H9 (cell line): ENCODE measurements around the gene UBE3B. TPM values are rescaled to one million over a fixed set of nuclear protein-coding genes. Genes with fewer than 3 reads are reported as not detected.

ENCODE experiments used
- DNase-seq: peaks from one replicate; pipeline ENCODE4 v3.0.0-alpha.2; 2017
- H2AFZ ChIP-seq: one replicate; pipeline ENCODE4 v1.6.1; 2013; ENCODE audit warnings: mild to moderate bottlenecking, low read length, control low read depth, moderate library complexity
- H2AK5ac ChIP-seq: 2 replicates; pipeline ENCODE4 v1.6.1; 2013; ENCODE audit warnings: low read length, control low read depth, mixed read lengths; ENCODE audit not compliant: insufficient read length
- H2BK120ac ChIP-seq: one replicate; pipeline ENCODE4 v1.6.1; 2013; ENCODE audit warnings: low read depth, mild to moderate bottlenecking, low read length, control low read depth, inconsistent platforms; ENCODE audit not compliant: poor library complexity, severe bottlenecking
- H2BK12ac ChIP-seq: 2 replicates; pipeline ENCODE4 v1.6.1; 2013; ENCODE audit warnings: low read length, control low read depth, mixed read lengths, low read depth; ENCODE audit not compliant: insufficient read length
- H2BK15ac ChIP-seq: 2 replicates; pipeline ENCODE4 v1.6.1; 2013; ENCODE audit warnings: low read depth, low read length, control low read depth
- H2BK20ac ChIP-seq: one replicate; pipeline ENCODE4 v1.6.1; 2013; ENCODE audit warnings: low read depth, mild to moderate bottlenecking, low read length, control low read depth, inconsistent platforms; ENCODE audit not compliant: poor library complexity, severe bottlenecking
- H2BK5ac ChIP-seq: 2 replicates; pipeline ENCODE4 v1.6.1; 2013; ENCODE audit warnings: low read length, control low read depth, mixed read lengths; ENCODE audit not compliant: insufficient read length
- H3K14ac ChIP-seq: 2 replicates; pipeline ENCODE4 v1.6.1; 2013; ENCODE audit warnings: low read length, control low read depth; ENCODE audit not compliant: insufficient read depth
- H3K18ac ChIP-seq: 2 replicates; pipeline ENCODE4 v1.6.1; 2013; ENCODE audit warnings: low read depth, mild to moderate bottlenecking, mixed read lengths, low read length, control low read depth; ENCODE audit not compliant: insufficient read length
- H3K23ac ChIP-seq: 2 replicates; pipeline ENCODE4 v1.6.1; 2013; ENCODE audit warnings: low read length, control low read depth, mixed read lengths, low read depth; ENCODE audit not compliant: insufficient read length
- H3K23me2 ChIP-seq: 2 replicates; pipeline ENCODE4 v1.6.1; 2013; ENCODE audit warnings: low read depth, mild to moderate bottlenecking, mixed read lengths, low read length, control low read depth; ENCODE audit not compliant: insufficient read length, poor library complexity, severe bottlenecking
- H3K27ac ChIP-seq: 2 replicates; pipeline ENCODE4 v1.5.1; 2013; ENCODE audit warnings: low read length, control low read depth, mixed read lengths, low read depth; ENCODE audit not compliant: insufficient read length
- H3K27me3 ChIP-seq: 2 replicates; pipeline ENCODE4 v1.6.1; 2013; ENCODE audit warnings: low read length, control low read depth, inconsistent platforms; ENCODE audit not compliant: insufficient read depth
- H3K4ac ChIP-seq: 2 replicates; pipeline ENCODE4 v1.6.1; 2013; ENCODE audit warnings: low read depth, mild to moderate bottlenecking, control low read depth, inconsistent platforms, low read length, moderate library complexity
- H3K4me1 ChIP-seq: 2 replicates; pipeline ENCODE4 v1.6.1; 2013; ENCODE audit warnings: low read length, control low read depth, inconsistent platforms; ENCODE audit not compliant: insufficient read depth
- H3K4me2 ChIP-seq: 2 replicates; pipeline ENCODE4 v1.6.1; 2013; ENCODE audit warnings: low read length, control low read depth, mixed read lengths; ENCODE audit not compliant: insufficient read length, insufficient read depth
- H3K56ac ChIP-seq: 2 replicates; pipeline ENCODE4 v1.6.1; 2013; ENCODE audit warnings: low read depth, mild to moderate bottlenecking, mixed read lengths, low read length, control low read depth; ENCODE audit not compliant: insufficient read length
- H3K79me1 ChIP-seq: 2 replicates; pipeline ENCODE4 v1.6.1; 2013; ENCODE audit warnings: low read depth, mild to moderate bottlenecking, moderate library complexity, low read length, control low read depth, inconsistent platforms; ENCODE audit not compliant: insufficient read depth, poor library complexity, severe bottlenecking
- H3K79me2 ChIP-seq: 2 replicates; pipeline ENCODE4 v1.6.1; 2013; ENCODE audit warnings: low read length, control low read depth, inconsistent platforms; ENCODE audit not compliant: insufficient read depth
- H3K9ac ChIP-seq: 2 replicates; pipeline ENCODE4 v1.6.1; 2013; ENCODE audit warnings: low read length, control low read depth, mixed read lengths; ENCODE audit not compliant: insufficient read length; ENCODE audit errors: extremely low read depth
- H3K9me3 ChIP-seq: one replicate; pipeline ENCODE4 v1.6.1; 2013; ENCODE audit warnings: low read depth, low read length, inconsistent platforms; ENCODE audit not compliant: control insufficient read depth
- H3T11ph ChIP-seq: one replicate; pipeline ENCODE4 v1.6.1; 2013; ENCODE audit warnings: mild to moderate bottlenecking, low read length, control low read depth, inconsistent platforms
- H4K20me1 ChIP-seq: one replicate; pipeline ENCODE4 v1.6.1; 2013; ENCODE audit not compliant: control insufficient read depth, insufficient read length, insufficient read depth
- H4K5ac ChIP-seq: 2 replicates; pipeline ENCODE4 v1.6.1; 2013; ENCODE audit warnings: low read depth, mild to moderate bottlenecking, mixed read lengths, low read length, control low read depth; ENCODE audit not compliant: insufficient read length
- H4K8ac ChIP-seq: replicated peaks from 2 replicates; pipeline ENCODE4 v1.6.1; 2013; ENCODE audit warnings: low read length, control low read depth, mixed read lengths, low read depth; ENCODE audit not compliant: insufficient read length
- H4K91ac ChIP-seq: 2 replicates; pipeline ENCODE4 v1.6.1; 2013; ENCODE audit warnings: low read depth, mild to moderate bottlenecking, moderate library complexity, mixed read lengths, low read length, control low read depth; ENCODE audit not compliant: insufficient read length
- H3K27ac Mint-ChIP-seq, 3 experiments: 2 replicates in 2 of 3; 3 replicates in 1 of 3; pipeline ENCODE4 v1.8.0; 2020 to 2021; ENCODE audit warnings: mixed read lengths in 3 of 3, mild to moderate bottlenecking in 1 of 3, moderate library complexity in 1 of 3
- H3K27me3 Mint-ChIP-seq: 2 replicates; pipeline ENCODE4 v1.8.0; 2021; ENCODE audit warnings: low read depth, mild to moderate bottlenecking, moderate library complexity, mixed read lengths
- H3K36me3 Mint-ChIP-seq, 3 experiments: 2 replicates in 2 of 3; 3 replicates in 1 of 3; pipeline ENCODE4 v1.8.0; 2020 to 2021; ENCODE audit warnings: low read depth in 3 of 3, mixed read lengths in 3 of 3; ENCODE audit not compliant: insufficient read depth in 1 of 3
- H3K4me1 Mint-ChIP-seq, 2 experiments: 2 replicates each; pipeline ENCODE4 v1.8.0; 2020; ENCODE audit warnings: mixed read lengths in 2 of 2
- H3K4me3 Mint-ChIP-seq, 2 experiments: 2 replicates in 1 of 2; 3 replicates in 1 of 2; pipeline ENCODE4 v1.8.0; 2020 to 2021; ENCODE audit warnings: mild to moderate bottlenecking in 2 of 2, mixed read lengths in 2 of 2, moderate library complexity in 1 of 2
- H3K9me3 Mint-ChIP-seq, 2 experiments: 2 replicates in 1 of 2; 3 replicates in 1 of 2; pipeline ENCODE4 v1.8.0; 2020; ENCODE audit warnings: mild to moderate bottlenecking in 2 of 2, mixed read lengths in 2 of 2, moderate library complexity in 1 of 2
- WGBS: extraction: QIAGEN DNeasy Blood & Tissue Kit; methylation state at CpG from one replicate; pipeline ENCODE4 v1.1.7; 2013; ENCODE audit warnings: missing lambda C conversion rate, low lambda C conversion rate, mixed read lengths; ENCODE audit not compliant: insufficient read length; ENCODE audit errors: extremely low coverage; 5-methylcytosine and 5-hydroxymethylcytosine counted together
- total RNA-seq: library from RNA; stranded (reverse); gene quantifications from 2 replicates; pipeline ENCODE4 v1.2.1, GENCODE V29; 2021
- TF ChIP-seq, protein P1 (sequence below): fragments of 200-600 bp; sonication (generic); conservative IDR thresholded peaks from 3 replicates; pipeline ENCODE4 v1.8.0; 2021; ENCODE audit warnings: antibody characterized with exemption, mild to moderate bottlenecking

The UBE3B gene
- total RNA-seq, 1 experiment from 2014 or later, result 24.2 TPM

DNA sequence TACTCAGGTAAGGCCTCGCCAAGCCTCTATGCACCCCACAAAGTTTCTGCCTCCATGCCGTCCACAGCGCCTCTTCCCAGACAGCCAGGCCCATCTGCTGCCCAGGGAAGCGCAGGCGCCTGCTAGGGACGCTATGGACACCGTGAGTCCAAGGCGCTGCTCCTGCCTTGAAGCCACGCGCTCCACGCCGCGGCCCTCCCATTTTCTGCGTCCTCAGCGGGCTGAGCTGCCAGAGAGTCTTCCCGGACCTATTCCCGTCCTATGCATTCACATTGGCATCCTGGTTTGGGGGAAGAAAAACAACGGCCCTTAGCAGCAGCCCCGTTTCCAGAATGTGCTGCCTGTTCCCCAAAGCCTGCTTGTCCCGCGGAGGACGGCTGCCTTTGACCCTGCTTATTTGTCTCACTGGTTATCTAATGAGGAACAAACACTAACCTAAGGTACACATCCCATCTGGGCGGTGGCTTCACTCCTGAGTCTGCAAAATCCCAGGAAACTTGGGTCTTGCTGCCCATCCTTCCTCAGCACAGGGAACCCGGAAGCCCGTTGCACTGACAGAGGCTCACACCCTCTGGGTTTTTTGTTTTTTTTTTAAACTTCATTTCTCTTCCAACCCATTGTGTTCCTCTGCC, 57.9 kb downstream of the UBE3B start:
- H3K27ac ChIP-seq, result no peak overlapping the region
- no peak overlapping the region for H2AK5ac ChIP-seq
- no peaks in the 10 kb centered on the region for H3K27me3 ChIP-seq
- H2BK20ac ChIP-seq, result no peak overlapping the region
- H3K9me3 ChIP-seq, result no peaks in the 10 kb centered on the region
- no peaks in the 10 kb centered on the region for H3K23me2 ChIP-seq
- H3K4ac ChIP-seq, result no peak overlapping the region
- H3K79me1 ChIP-seq, result no peaks in the 10 kb centered on the region
- Mint-ChIP-seq H3K27me3 (no peaks in the 10 kb centered on the region), H3K36me3 (peaks cover under 1 to 7% (median 6%) of the 10 kb centered on the region in 3 experiments; a peak in 4 of 7 replicates), H3K27ac (peak overlapping the region in 2 of 3 experiments; percentile 13 to 81; a peak in 2 of 7 replicates), H3K4me1 (peaks cover 5 to 6% of the 10 kb centered on the region in 2 experiments), H3K4me3 (no peak overlapping the region; a peak in 1 of 5 replicates), H3K9me3 (no peaks in the 10 kb centered on the region)
- WGBS, result no CpG with 5 or more reads among the region's 25 CpGs
- H3K18ac ChIP-seq, result no peak overlapping the region
- H3K4me1 ChIP-seq, result no peaks in the 10 kb centered on the region
- no peak overlapping the region for H2AFZ ChIP-seq
- TF ChIP-seq, protein P1, sequence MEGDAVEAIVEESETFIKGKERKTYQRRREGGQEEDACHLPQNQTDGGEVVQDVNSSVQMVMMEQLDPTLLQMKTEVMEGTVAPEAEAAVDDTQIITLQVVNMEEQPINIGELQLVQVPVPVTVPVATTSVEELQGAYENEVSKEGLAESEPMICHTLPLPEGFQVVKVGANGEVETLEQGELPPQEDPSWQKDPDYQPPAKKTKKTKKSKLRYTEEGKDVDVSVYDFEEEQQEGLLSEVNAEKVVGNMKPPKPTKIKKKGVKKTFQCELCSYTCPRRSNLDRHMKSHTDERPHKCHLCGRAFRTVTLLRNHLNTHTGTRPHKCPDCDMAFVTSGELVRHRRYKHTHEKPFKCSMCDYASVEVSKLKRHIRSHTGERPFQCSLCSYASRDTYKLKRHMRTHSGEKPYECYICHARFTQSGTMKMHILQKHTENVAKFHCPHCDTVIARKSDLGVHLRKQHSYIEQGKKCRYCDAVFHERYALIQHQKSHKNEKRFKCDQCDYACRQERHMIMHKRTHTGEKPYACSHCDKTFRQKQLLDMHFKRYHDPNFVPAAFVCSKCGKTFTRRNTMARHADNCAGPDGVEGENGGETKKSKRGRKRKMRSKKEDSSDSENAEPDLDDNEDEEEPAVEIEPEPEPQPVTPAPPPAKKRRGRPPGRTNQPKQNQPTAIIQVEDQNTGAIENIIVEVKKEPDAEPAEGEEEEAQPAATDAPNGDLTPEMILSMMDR, result no peak
- no peak overlapping the region for H4K5ac ChIP-seq
- H2BK5ac ChIP-seq, result no peak overlapping the region
- H2BK12ac ChIP-seq, result no peak overlapping the region
- no peak overlapping the region for H3K23ac ChIP-seq
- no peaks in the 10 kb centered on the region for H3K79me2 ChIP-seq
- H4K20me1 ChIP-seq, result no peaks in the 10 kb centered on the region
- no peak overlapping the region for H3K14ac ChIP-seq
- no peak overlapping the region for H3T11ph ChIP-seq
- H4K8ac ChIP-seq, result no peak overlapping the region
- no peak overlapping the region for H3K9ac ChIP-seq
- no peak overlapping the region for H2BK120ac ChIP-seq
- no peak overlapping the region for H2BK15ac ChIP-seq
- DNase-seq, result no peak
- H3K4me2 ChIP-seq, result no peak overlapping the region
- no peak overlapping the region for H3K56ac ChIP-seq
- H4K91ac ChIP-seq, result no peak overlapping the region
